ENCODE data around the gene HUWE1. TPM values are rescaled to one million over a fixed set of nuclear protein-coding genes. Genes with fewer than 3 reads are reported as not detected.

Gene HUWE1
- total and polyA plus RNA-seq, 8 donors = 16.2 to 124 (median 87.3) TPM

DNA sequence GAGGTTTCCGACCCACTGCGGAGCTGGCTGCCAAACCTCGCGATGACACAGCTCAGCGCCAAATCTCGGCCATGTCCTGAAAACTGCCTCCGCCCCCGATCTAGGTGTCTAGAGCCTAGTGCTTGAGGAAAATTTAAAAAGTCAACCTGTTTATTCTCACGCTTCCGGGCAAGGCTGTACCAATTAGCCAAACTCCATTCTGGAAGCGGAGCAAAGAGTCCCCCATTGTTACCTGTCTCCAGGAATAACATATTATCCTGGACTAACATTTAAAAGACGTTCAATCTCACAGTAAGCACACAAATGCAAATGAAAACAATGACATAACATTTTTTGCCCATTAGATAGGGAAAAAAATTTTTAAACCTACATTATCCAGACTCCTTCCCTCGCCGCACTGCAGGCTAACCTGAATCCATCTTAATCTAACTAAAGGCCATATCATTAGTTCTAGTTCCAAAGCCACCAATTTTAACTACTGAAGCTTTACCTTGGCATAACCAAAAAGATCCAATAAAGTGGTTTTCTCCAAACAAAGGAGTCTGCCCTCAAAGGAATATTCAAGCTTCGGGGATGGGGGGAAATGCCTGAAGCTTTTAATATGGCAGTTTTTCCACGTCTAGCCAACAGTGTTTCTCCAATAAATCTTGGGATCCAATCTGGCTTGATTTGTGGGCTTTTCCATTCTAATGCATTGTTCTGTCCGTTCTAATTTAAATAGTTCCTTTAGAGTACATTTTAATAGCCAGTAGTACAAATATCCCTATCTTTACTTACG lies 1.9 kb downstream of the HUWE1 start:
- H3K9me3 ChIP-seq = peaks cover 0 to 5% (median 0%) of the 10 kb centered on the region in 4 donors
- intact Hi-C loops (cut with DNase I; ENCODE audit: low total_unique reads) = no loop called here
- peaks cover 0 to 4% (median 0%) of the 10 kb centered on the region in 3 donors for H3K27me3 ChIP-seq
- 2 to 35% (median 4%) methylated on average over 15 to 18 of the region's 18 CpGs for whole genome bisulfite sequencing, 5 donors
- peaks cover 0 to 31% (median 16%) of the 10 kb centered on the region in 4 donors for H3K4me1 ChIP-seq
- peak overlapping the region; percentile 41 to 65 (median 58) for H3K4me3 ChIP-seq
- DNase-seq = peak in 1 of 2 donors; percentile 5
- no peak for TF ChIP-seq POLR2A (IDR thresholded peaks at IDR 0.05)
- no peak for TF ChIP-seq POLR2AphosphoS5 (IDR thresholded peaks at IDR 0.05)
- TF ChIP-seq, protein P1, sequence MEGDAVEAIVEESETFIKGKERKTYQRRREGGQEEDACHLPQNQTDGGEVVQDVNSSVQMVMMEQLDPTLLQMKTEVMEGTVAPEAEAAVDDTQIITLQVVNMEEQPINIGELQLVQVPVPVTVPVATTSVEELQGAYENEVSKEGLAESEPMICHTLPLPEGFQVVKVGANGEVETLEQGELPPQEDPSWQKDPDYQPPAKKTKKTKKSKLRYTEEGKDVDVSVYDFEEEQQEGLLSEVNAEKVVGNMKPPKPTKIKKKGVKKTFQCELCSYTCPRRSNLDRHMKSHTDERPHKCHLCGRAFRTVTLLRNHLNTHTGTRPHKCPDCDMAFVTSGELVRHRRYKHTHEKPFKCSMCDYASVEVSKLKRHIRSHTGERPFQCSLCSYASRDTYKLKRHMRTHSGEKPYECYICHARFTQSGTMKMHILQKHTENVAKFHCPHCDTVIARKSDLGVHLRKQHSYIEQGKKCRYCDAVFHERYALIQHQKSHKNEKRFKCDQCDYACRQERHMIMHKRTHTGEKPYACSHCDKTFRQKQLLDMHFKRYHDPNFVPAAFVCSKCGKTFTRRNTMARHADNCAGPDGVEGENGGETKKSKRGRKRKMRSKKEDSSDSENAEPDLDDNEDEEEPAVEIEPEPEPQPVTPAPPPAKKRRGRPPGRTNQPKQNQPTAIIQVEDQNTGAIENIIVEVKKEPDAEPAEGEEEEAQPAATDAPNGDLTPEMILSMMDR (IDR thresholded peaks at IDR 0.05) = no peak
- no peak for TF ChIP-seq EP300 (IDR thresholded peaks at IDR 0.05)
- peak overlapping the region; percentile 53 to 93 (median 88) for H3K27ac ChIP-seq
- H3K36me3 ChIP-seq = peaks cover 0 to 4% (median 2%) of the 10 kb centered on the region in 4 donors

DNA sequence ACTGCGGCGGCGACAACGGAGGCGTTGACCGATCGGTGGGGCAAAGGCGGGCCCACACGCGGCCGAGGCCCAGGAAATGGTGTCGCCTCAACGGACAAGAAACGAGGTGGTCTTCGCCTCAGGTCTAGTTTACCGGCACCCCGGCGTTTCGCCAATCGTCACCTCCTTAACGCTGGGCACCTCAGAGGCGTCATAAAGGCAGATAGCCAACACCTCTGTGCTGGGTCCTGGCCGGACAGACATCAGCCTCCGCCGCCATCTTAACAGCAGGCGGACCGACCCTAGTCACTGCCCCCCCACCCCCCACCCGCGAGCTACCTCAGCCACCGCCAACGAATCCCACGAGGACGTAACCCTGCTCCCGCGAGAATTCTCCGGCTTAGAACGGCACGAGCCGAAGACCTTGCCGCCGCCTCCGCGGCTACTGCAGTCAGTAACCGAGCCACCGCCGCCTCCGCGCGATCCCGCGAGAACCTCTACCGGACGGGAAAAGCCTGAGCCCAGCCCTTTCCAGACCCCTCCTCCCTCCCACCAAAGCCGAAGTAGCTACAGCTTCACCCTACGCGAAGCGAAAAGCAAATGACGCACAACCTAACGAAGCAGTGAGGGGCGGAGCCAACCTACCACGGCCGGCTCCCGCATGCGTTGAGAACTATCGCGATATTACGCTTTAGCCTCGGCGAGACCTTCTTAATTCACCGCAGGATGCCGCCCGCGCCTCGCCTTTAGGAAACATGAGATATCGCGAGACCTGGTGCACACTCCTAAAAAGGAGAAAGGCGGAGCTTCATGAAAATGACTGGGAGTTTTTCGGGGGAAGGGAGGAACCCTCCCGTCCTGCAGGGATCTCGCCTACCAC lies 2.7 kb downstream of the HUWE1 start:
- DNase-seq = peak; percentile 93 to 98
- intact Hi-C loops (cut with DNase I; ENCODE audit: low total_unique reads) = no loop called here
- H3K9me3 ChIP-seq = peaks cover 0 to 5% (median 0%) of the 10 kb centered on the region in 4 donors
- H3K36me3 ChIP-seq = peaks cover 0 to 11% (median 4%) of the 10 kb centered on the region in 4 donors
- peaks cover 0 to 4% (median 0%) of the 10 kb centered on the region in 3 donors for H3K27me3 ChIP-seq
- TF ChIP-seq EP300 (IDR thresholded peaks at IDR 0.05) (no peak), POLR2AphosphoS5 (IDR thresholded peaks at IDR 0.05) (peak; percentile 59 to 83 (median 66)), POLR2A (IDR thresholded peaks at IDR 0.05) (peak in 1 of 4 donors; percentile 24)
- TF ChIP-seq, protein P1 (IDR thresholded peaks at IDR 0.05) = peak in 1 of 7 experiments; percentile 14
- 0 to 48% (median 6%) methylated on average over 27 to 80 of the region's 80 CpGs for WGBS, 5 donors
- peaks cover 0 to 31% (median 16%) of the 10 kb centered on the region in 4 donors for H3K4me1 ChIP-seq
- peak overlapping the region; percentile 54 to 65 (median 62) for H3K4me3 ChIP-seq
- peak overlapping the region; percentile 87 to 93 (median 90) for H3K27ac ChIP-seq

DNA sequence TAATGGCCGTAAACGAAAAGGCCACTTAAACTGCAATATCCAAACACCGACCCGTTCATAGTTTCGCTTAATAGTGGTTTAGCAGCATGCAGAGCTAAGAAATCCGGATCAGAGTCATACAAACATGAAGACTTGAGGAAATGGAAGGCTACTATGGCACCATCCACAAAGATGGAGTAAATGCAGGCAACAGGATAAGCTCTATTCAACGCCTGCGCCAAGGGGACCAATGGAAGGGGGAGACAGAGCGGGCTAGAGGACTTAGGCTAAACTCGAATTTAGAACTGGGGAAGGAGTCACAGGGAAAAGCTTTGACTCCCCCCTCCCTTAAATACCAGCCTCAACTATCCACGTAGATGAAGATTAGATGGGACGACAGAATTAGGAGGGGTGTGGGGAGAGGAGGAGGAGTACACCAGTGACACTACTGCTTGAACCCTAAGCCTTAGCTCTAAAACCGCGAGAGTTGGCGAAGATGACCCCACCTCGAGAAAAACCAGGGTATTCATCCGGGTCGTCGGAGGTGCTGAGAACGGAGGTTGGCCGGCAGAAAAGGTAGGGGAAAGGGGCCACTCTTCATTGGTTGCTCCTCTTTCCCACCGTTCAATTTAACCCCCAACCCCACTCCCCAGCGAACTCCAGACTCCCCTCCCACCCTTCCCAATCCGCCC lies 3.5 kb downstream of the HUWE1 start:
- intact Hi-C loops (cut with DNase I; ENCODE audit: low total_unique reads) = no loop called here
- Histone ChIP-seq H3K4me3 (peak overlapping the region; percentile 54 to 65 (median 62)), H3K27me3 (peaks cover 0 to 4% (median 0%) of the 10 kb centered on the region in 3 donors), H3K9me3 (peaks cover 0 to 5% (median 0%) of the 10 kb centered on the region in 4 donors), H3K27ac (peak overlapping the region; percentile 87 to 93 (median 90)), H3K4me1 (peaks cover 0 to 31% (median 16%) of the 10 kb centered on the region in 4 donors), H3K36me3 (peaks cover 0 to 16% (median 5%) of the 10 kb centered on the region in 4 donors)
- DNase-seq = peak in 1 of 2 donors; percentile 76
- TF ChIP-seq EP300 (IDR thresholded peaks at IDR 0.05) = no peak
- TF ChIP-seq POLR2AphosphoS5 (IDR thresholded peaks at IDR 0.05) = no peak
- no peak for TF ChIP-seq POLR2A (IDR thresholded peaks at IDR 0.05)
- TF ChIP-seq, protein P1 (IDR thresholded peaks at IDR 0.05) = no peak
- 0 to 39% (median 7%) methylated on average over 21 to 24 of the region's 24 CpGs for WGBS, 5 donors

Data from stomach (tissue), 9 donors.